ENCODE data around the gene CACNA2D3. TPM values are rescaled to one million over a fixed set of nuclear protein-coding genes. Genes with fewer than 3 reads are reported as not detected.

Gene CACNA2D3
- total RNA-seq, 1 donor from 2014 or later = 8.3 TPM

- DNase-seq (ENCODE audit: low spot score) = no peak
These were observed 880.1 kb downstream of the CACNA2D3 start for GRCh38 chr3:55002416-55002930.

- DNase-seq (ENCODE audit: low spot score) = no peak
These were observed 883.9 kb downstream of the CACNA2D3 start for GRCh38 chr3:55006244-55006676.

- no peak for DNase-seq (ENCODE audit: low spot score)
These were observed 885.6 kb downstream of the CACNA2D3 start for GRCh38 chr3:55007971-55008370.

GRCh38 chr3:55009372-55009771, 887.0 kb downstream of the CACNA2D3 start:
- no peak for DNase-seq (ENCODE audit: low spot score)

GRCh38 chr3:55012091-55012490, 889.7 kb downstream of the CACNA2D3 start:
- DNase-seq (ENCODE audit: low spot score) = no peak

GRCh38 chr3:55013145-55013925, 891.0 kb downstream of the CACNA2D3 start:
- DNase-seq (ENCODE audit: low spot score) = no peak

- DNase-seq (ENCODE audit: low spot score) = no peak
These were observed 891.7 kb downstream of the CACNA2D3 start for GRCh38 chr3:55014081-55014480.

- no peak for DNase-seq (ENCODE audit: low spot score)
These were observed 892.6 kb downstream of the CACNA2D3 start for GRCh38 chr3:55014906-55015305.

GRCh38 chr3:55017876-55018275, 895.5 kb downstream of the CACNA2D3 start:
- DNase-seq (ENCODE audit: low spot score) = no peak

- no peak for DNase-seq (ENCODE audit: low spot score)
These were observed 908.6 kb downstream of the CACNA2D3 start for GRCh38 chr3:55030938-55031337.

GRCh38 chr3:55036883-55037577, 914.7 kb downstream of the CACNA2D3 start:
- no peak for DNase-seq (ENCODE audit: low spot score)

- no peak for DNase-seq (ENCODE audit: low spot score)
These were observed 920.2 kb downstream of the CACNA2D3 start for GRCh38 chr3:55042591-55042990.

GRCh38 chr3:55044486-55044885, 922.1 kb downstream of the CACNA2D3 start:
- DNase-seq (ENCODE audit: low spot score) = no peak

GRCh38 chr3:55059027-55059629, 936.8 kb downstream of the CACNA2D3 start:
- no peak for DNase-seq (ENCODE audit: low spot score)

GRCh38 chr3:55060896-55061719, 938.8 kb downstream of the CACNA2D3 start:
- DNase-seq (ENCODE audit: low spot score) = no peak

- no peak for DNase-seq (ENCODE audit: low spot score)
These were observed 939.3 kb downstream of the CACNA2D3 start for GRCh38 chr3:55061720-55062034.

- no peak for DNase-seq (ENCODE audit: low spot score)
These were observed 941.8 kb downstream of the CACNA2D3 start for GRCh38 chr3:55064164-55064563.

- no peak for DNase-seq (ENCODE audit: low spot score)
These were observed 943.0 kb downstream of the CACNA2D3 start for GRCh38 chr3:55065331-55065730.

- DNase-seq (ENCODE audit: low spot score) = no peak
These were observed 944.2 kb downstream of the CACNA2D3 start for GRCh38 chr3:55066551-55067047.

GRCh38 chr3:55069950-55070349, 947.6 kb downstream of the CACNA2D3 start:
- DNase-seq (ENCODE audit: low spot score) = no peak

- no peak for DNase-seq (ENCODE audit: low spot score)
These were observed 952.4 kb downstream of the CACNA2D3 start for GRCh38 chr3:55074796-55075195.

GRCh38 chr3:55075846-55076245, 953.5 kb downstream of the CACNA2D3 start:
- DNase-seq (ENCODE audit: low spot score) = no peak

All from ureter (tissue), 1 donor.